Caco-2 (cell line): ENCODE results near the gene DBP. TPM values are rescaled to one million over a fixed set of nuclear protein-coding genes. Genes with fewer than 3 reads are reported as not detected.

Source experiments
- BruUV-seq: library from RNA; stranded (reverse); fragments of 400-500 nt; replicated peaks from 2 replicates; lab custom pipeline; 2021; lab: Mats Ljungman, UMichigan
- CTCF ChIA-PET: fragments of 300-600 bp; sonication (Branson Sonifier 250); formaldehyde crosslinking; loops from one replicate; lab custom pipeline; 2022; ENCODE audit warnings: antibody characterized with exemption; lab: Charles Lee
- POLR2A ChIA-PET: fragments of 300-600 bp; sonication (Branson Sonifier 250); formaldehyde crosslinking; loops from one replicate; lab custom pipeline; 2022; ENCODE audit warnings: antibody characterized with exemption; lab: Charles Lee
- DNase-seq, 2 experiments: peaks; one replicate each; pipeline versions ENCODE4 v3.0.0 to v3.0.0-alpha.2; 2020 to 2022
- H3K27me3 ChIP-seq: replicated peaks from 2 replicates; pipeline ENCODE4 v1.6.0; 2011; ENCODE audit warnings: low read length; ENCODE audit not compliant: control insufficient read depth, insufficient read depth
- H3K36me3 ChIP-seq: 2 replicates; pipeline ENCODE4 v1.5.1; 2011; ENCODE audit warnings: low read length; ENCODE audit not compliant: control insufficient read depth, insufficient read depth
- H3K4me1 ChIP-seq: fragments of 250-450 bp; sonication (Bioruptor Pico); 2 replicates; pipeline ENCODE4 v1.5.1; 2020; ENCODE audit warnings: mild to moderate bottlenecking
- H3K4me3 ChIP-seq: 2 replicates; pipeline ENCODE4 v1.5.1; 2011; ENCODE audit warnings: low read depth, mild to moderate bottlenecking, control low read depth, low read length
- H3K9me3 ChIP-seq: fragments of 250-450 bp; sonication (Bioruptor Pico); 2 replicates; pipeline ENCODE4 v1.5.1; 2020; ENCODE audit warnings: mild to moderate bottlenecking, moderate library complexity
- H3K27ac Mint-ChIP-seq: one replicate; pipeline ENCODE4 v1.8.0; 2022; ENCODE audit warnings: mixed read lengths; ENCODE audit not compliant: unreplicated experiment
- H3K27me3 Mint-ChIP-seq: one replicate; pipeline ENCODE4 v1.8.0; 2022; ENCODE audit warnings: mixed read lengths; ENCODE audit not compliant: insufficient read depth, unreplicated experiment
- H3K36me3 Mint-ChIP-seq: one replicate; pipeline ENCODE4 v1.8.0; 2022; ENCODE audit warnings: mild to moderate bottlenecking, mixed read lengths; ENCODE audit not compliant: insufficient read depth, unreplicated experiment
- H3K4me1 Mint-ChIP-seq: one replicate; pipeline ENCODE4 v1.8.0; 2022; ENCODE audit warnings: low read depth, mixed read lengths; ENCODE audit not compliant: unreplicated experiment
- H3K4me3 Mint-ChIP-seq: one replicate; pipeline ENCODE4 v1.8.0; 2022; ENCODE audit warnings: mild to moderate bottlenecking, moderate library complexity, mixed read lengths; ENCODE audit not compliant: unreplicated experiment
- H3K9me3 Mint-ChIP-seq: one replicate; pipeline ENCODE4 v1.8.0; 2022; ENCODE audit warnings: mixed read lengths; ENCODE audit not compliant: unreplicated experiment
- CTCF ChIP-seq, 2 experiments: fragments of 200-600 bp in 1 of 2; IDR thresholded peaks; 1 replicate in 1 of 2; 2 replicates in 1 of 2; pipeline versions ENCODE4 v1.5.1 to v1.8.0; 2011 to 2022; ENCODE audit warnings: antibody characterized with exemption in 1 of 2, control low read depth in 1 of 2, inconsistent platforms in 1 of 2, low read depth in 1 of 2, low read length in 1 of 2, mild to moderate bottlenecking in 1 of 2, moderate library complexity in 1 of 2; ENCODE audit not compliant: insufficient read depth in 1 of 2, severe bottlenecking in 1 of 2, unreplicated experiment in 1 of 2
- intact Hi-C: fragments of 100-400 bp; cut with micrococcal nuclease; formaldehyde crosslinking; loops from one replicate; pipeline ENCODE4 v1.10.0; 2022; ENCODE audit not compliant: unreplicated experiment
- total RNA-seq: library from RNA; stranded (reverse); gene quantifications from 2 replicates; pipeline ENCODE4 v1.2.3, GENCODE V29; 2022

DBP gene
- total RNA-seq, 1 experiment from 2014 or later: 17.4 TPM

- Mint-ChIP-seq H3K4me1 (peaks cover 33% of the 10 kb centered on the region), H3K27ac (peak overlapping the region; percentile 96), H3K9me3 (peaks cover 9% of the 10 kb centered on the region), H3K4me3 (peak overlapping the region; percentile 80), H3K36me3 (peaks cover 45% of the 10 kb centered on the region), H3K27me3 (no peaks in the 10 kb centered on the region)
- Histone ChIP-seq H3K36me3 (no peaks in the 10 kb centered on the region), H3K4me1 (peaks cover 25% of the 10 kb centered on the region), H3K9me3 (no peaks in the 10 kb centered on the region), H3K4me3 (peak overlapping the region; percentile 63), H3K27me3 (no peaks in the 10 kb centered on the region)
- no TSS peak for BruUV-seq
- TF ChIP-seq CTCF (IDR thresholded peaks at IDR 0.05; ENCODE audit: insufficient read depth in 1 of 2, low read depth in 1 of 2, low read length in 1 of 2, severe bottlenecking in 1 of 2, unreplicated experiment in 1 of 2): peak in 1 of 2 experiments; percentile 46
- peak; percentile 90 to 96 for DNase-seq
- intact Hi-C loops: loop anchor here (1.0 to 5.0 kb wide), 5 partner anchors 8 to 324 kb away; partner anchors contain the start of genes CA11, HSD17B14, RPL18 and SPHK2
- POLR2A ChIA-PET: interaction anchor here (1.3 to 2.0 kb wide), 2 partner anchors 14 to 19 kb away, joined by 7 to 17 read pairs; partner anchors contain the start of genes RPL18 and SPHK2
- CTCF ChIA-PET: interaction anchor here (0.6 to 1.2 kb wide), 4 partner anchors 8 to 526 kb away, joined by 3 to 8 read pairs (median 5); partner anchors contain the start of gene CA11
Measured at GRCh38 chr19:48637948-48638830, 1.0 kb upstream of the DBP start.

DNA sequence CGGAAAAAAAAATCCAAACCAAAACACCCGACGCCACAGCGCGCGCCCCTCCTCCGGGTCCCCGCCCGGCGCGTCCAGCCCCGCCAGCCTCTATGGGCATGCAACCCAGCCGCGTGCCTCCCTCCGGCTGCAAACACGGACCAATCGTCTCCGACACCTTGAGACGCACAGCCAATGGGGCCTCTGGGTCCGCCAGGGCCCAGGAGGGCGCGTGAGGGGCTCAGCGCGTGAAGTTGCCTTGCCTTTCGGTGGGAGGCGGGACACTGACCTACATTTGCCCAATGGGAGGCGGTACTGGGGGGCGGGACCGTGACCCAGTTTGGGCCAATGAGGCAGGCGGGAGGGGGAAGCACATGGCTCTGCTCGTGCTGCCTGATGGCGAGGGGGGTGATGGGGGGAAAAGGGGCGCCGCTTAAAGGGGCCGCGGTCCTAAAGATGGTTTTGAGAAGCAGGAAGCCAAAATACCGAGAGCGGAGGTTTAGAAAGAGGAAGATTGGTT lies 319 bp upstream of the DBP start:
- H3K9me3 Mint-ChIP-seq: peaks cover 9% of the 10 kb centered on the region
- peak overlapping the region; percentile 63 for H3K4me3 ChIP-seq
- peaks cover 52% of the 10 kb centered on the region for H3K36me3 Mint-ChIP-seq
- peak overlapping the region; percentile 80 for H3K4me3 Mint-ChIP-seq
- ChIA-PET POLR2A (interaction anchor here (1.3 to 2.0 kb wide), 2 partner anchors 13 to 18 kb away, joined by 7 to 17 read pairs; partner anchors contain the start of genes RPL18 and SPHK2), CTCF (interaction anchor here (0.6 to 1.2 kb wide), 4 partner anchors 8 to 525 kb away, joined by 3 to 8 read pairs (median 5); partner anchors contain the start of gene CA11)
- no peaks in the 10 kb centered on the region for H3K9me3 ChIP-seq
- H3K36me3 ChIP-seq: no peaks in the 10 kb centered on the region
- peak overlapping the region; percentile 96 for H3K27ac Mint-ChIP-seq
- H3K4me1 Mint-ChIP-seq: peaks cover 36% of the 10 kb centered on the region
- TF ChIP-seq CTCF (IDR thresholded peaks at IDR 0.05; ENCODE audit: insufficient read depth in 1 of 2, low read depth in 1 of 2, low read length in 1 of 2, severe bottlenecking in 1 of 2, unreplicated experiment in 1 of 2): no peak
- no TSS peak for BruUV-seq
- DNase-seq: peak; percentile 100
- H3K27me3 Mint-ChIP-seq: no peaks in the 10 kb centered on the region
- intact Hi-C loops: loop anchor here (1.0 to 5.0 kb wide), 5 partner anchors 9 to 325 kb away; partner anchors contain the start of genes CA11, HSD17B14, RPL18 and SPHK2
- peaks cover 32% of the 10 kb centered on the region for H3K4me1 ChIP-seq
- H3K27me3 ChIP-seq: no peaks in the 10 kb centered on the region
